NCI-H748 treated with DMSO at 0.1 percent for 48 hours (cell line): ENCODE results near the gene AP5M1.
"Not testable (repeated sequence)": the region's sequence is repeated elsewhere in the genome, so short reads cannot be mapped to it uniquely, and the experiment has no call there.

Source experiments
- DNase-seq: peaks from one replicate; lab custom pipeline; 2025; lab: John Stamatoyannopoulos, UW

AP5M1 gene

GRCh38 chr14:57268161-57269069, at the start of gene AP5M1, which contains the start of gene EXOC5:
TSS of gene AP5M1 (plus strand) at chr14:57268971. CDS start at chr14:57269315, 344 bp downstream.
TSS of gene EXOC5 (minus strand) at chr14:57268905. CDS start at chr14:57268648, 257 bp downstream.
- DNase-seq, result peak; percentile 91

DNA sequence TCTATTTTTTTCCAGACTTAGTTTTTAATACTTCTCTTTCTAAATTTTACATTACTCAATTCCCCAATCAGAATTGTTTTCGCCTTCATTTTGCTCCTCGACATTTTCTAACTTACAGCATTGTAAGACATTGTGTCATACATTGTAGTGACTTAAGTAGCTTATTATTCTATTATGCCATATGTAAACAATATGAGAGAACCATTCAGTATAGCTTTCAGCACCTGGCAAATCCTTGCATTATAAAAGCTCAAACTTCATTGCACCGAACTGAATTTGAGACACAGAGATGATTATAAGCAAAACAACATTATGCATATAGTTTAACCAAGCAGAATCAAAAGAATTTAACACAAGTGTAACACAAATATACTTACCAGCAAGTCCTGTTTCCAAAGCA, 46.8 kb upstream of the AP5M1 start:
- no peak for DNase-seq

DNA sequence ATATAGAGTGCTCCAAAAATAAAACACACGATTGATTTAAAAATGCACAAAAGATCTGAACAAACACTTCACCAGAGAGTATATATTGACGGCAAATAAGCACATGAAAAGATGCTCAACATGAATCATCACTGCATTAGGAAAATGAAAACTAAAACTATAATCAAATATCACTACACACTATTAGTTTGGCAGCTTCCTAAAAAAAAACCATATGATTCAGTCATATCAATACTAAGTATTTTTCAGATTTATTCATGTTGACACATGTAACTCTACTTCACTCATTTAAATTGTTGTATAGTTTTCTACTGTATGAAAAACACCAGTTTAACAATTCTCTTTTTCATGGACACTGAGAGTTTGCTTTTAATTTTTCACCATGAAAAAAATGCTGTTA, 41.7 kb upstream of the AP5M1 start:
- no peak for DNase-seq

DNA sequence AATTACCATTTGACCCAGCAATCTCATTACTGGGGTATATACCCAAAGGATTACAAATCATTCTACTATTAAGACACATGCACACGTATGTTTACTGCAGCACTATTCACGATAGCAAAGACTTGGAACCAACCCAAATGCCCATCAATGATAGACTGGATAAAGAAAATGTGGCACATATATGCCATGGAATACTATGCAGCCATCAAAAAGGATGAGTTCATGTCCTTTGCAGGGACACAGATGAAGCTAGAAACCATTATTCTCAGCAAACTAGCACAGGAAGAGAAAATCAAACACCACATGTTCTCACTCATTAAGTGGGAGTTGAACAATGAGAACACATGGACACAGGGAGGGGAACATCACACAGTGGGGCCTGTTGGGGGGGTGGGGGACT, 40.5 kb upstream of the AP5M1 start:
- DNase-seq, result not testable (repeated sequence)

- DNase-seq, result no peak
Observed at GRCh38 chr14:57232006-57232405, 36.8 kb upstream of the AP5M1 start.

DNA sequence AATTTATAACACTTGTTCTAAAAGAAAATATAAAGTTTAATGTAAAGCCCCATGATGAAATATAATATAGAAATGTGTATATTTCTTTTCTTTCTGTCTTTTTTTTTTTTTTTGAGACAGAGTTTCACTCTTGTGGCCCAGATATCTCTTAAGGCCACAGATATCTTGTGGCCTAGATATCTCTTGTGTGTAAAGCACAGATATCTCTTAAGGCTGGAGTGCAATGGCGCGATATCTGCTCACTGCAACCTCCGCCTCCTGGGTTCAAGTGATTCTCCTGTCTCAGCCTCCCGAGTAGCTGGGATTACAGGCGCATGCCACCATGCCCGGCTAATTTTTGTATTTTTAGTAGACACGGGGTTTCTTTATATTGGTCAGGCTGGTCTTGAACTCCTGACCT, 28.7 kb upstream of the AP5M1 start:
- not testable (repeated sequence) for DNase-seq

DNA sequence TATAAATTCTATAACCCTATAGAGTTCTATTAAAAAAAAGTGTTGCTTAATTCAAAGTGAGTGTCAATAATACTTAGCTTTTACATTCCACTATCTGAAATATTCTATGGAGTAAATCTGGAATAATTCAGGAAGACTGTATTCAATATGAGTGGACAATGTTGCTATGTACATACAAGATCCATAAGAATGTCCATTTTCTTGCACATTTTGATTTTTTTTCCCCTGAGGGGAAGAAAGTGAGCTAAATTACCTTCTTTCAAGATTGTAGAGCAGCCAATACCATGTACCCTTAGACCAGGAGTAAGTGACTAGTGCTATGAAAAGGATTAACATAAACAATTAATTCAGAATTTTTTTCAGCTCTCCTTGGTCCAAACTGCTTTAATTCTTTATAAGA, 25.5 kb upstream of the AP5M1 start:
- no peak for DNase-seq

GRCh38 chr14:57244106-57244505, 24.7 kb upstream of the AP5M1 start:
- no peak for DNase-seq

DNA sequence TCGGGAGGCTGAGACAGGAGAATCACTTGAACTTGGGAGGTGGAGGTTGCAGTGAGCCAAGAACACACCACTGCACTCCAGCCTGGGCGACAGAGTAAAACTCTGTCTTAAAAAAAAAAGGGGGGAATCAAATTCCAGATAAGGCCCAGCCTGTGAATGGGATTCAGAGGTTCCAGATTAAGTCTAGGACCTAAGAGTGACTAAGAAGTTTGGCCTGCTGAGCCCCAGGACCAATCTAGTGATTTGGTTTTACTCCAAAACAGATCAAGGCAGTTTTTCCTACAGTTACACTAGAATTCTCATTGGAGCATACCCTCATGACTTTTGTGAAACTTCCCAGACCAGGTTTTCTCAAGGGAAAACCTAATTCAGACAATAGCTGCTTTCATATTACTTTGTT, 22.8 kb upstream of the AP5M1 start:
- no peak for DNase-seq

- DNase-seq, result no peak
Observed at GRCh38 chr14:57246933-57247657, 21.7 kb upstream of the AP5M1 start.

- DNase-seq, result no peak
Observed at GRCh38 chr14:57254884-57255283, 13.9 kb upstream of the AP5M1 start.

- not testable (repeated sequence) for DNase-seq
Observed at GRCh38 chr14:57258221-57258620, 10.6 kb upstream of the AP5M1 start.

- no peak for DNase-seq
Observed at GRCh38 chr14:57259672-57260071, 9.1 kb upstream of the AP5M1 start.

GRCh38 chr14:57261604-57262003, 7.2 kb upstream of the AP5M1 start:
- no peak for DNase-seq

DNA sequence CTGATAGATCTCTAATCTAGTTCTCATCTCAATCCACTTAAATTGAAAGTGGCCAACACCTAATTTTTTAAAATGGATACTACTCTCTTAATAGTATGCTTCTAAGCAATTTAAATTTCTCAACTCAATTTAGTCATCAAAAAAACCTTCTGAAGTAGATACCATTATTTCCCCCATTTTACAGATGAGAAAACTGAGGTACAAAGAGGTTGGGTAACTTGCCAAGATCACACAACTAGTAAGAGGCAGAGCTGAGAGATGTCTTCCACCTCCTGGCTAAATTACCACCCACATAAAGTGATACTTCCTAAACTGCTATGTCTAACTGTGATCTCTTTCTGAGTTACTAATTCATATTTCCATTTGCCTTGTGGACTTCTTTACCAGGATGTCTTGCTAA, 6.7 kb upstream of the AP5M1 start:
- no peak for DNase-seq

DNA sequence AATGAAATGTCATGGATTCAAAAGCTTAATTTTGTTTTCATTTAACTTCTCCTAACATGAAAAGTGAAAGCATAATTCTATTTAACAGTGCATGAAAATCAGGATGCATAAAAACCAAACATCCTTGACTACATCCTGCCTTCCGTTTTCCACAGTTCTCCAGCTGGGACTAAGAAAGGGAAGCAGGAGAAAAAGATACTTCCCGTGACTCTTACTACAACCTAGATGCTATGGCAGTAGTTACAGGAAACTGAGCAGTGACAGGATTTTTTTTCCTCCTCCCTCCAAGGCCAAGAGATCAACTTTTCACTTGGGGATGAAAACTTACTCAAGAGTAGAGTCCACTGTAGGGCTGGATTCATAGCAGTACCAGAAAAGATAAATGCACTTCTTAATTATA, 2.7 kb upstream of the AP5M1 start:
- no peak for DNase-seq

DNA sequence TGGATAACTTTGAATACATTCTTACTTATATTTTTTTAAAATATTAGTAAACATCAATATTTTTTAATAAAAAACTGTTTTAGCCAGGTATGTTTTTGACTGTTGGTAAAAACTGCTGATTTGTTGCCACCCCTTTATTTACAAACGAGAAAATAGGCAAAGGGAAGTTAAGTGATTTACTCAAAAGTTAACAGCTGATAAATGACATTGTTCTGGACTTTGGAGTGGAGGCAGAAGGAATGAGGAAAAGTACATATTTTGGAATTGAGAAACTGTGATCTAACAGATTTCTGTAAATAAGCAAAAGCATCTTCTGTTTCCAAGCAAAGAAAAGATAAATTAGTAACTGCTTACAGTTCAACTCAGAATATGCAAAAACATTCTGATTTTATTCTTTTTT, 4.5 kb downstream of the AP5M1 start:
- no peak for DNase-seq

GRCh38 chr14:57274551-57274950, 5.8 kb downstream of the AP5M1 start:
- no peak for DNase-seq

GRCh38 chr14:57275023-57275664, 6.4 kb downstream of the AP5M1 start:
- no peak for DNase-seq

GRCh38 chr14:57277062-57277461, 8.3 kb downstream of the AP5M1 start:
- no peak for DNase-seq

- DNase-seq, result no peak
Observed at GRCh38 chr14:57287745-57288144, 19.0 kb downstream of the AP5M1 start.

DNA sequence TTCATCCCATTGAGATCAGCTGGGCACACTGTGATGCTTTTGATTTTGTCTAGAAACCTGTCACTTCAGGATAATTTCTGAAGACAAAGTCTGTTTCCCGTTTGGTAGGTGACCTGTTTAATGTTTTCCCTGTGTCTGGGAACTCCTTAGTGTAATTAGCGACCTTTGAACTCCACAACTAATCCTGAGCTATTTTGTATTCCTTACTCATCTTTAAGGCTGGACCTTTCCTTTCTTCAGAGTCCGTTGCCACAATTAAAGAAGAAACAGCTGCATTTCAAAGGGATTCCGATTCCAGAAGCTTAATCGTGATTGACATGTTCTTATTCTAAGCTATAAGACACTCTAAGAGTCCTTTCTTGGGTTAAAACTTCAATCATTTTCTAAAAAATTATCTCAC, 22.0 kb downstream of the AP5M1 start:
- DNase-seq, result no peak
